Spleen (tissue), 7 donors: ENCODE results near the gene LHB.
A peak's percentile ranks its signal among the peaks of the same experiment; 100 is the strongest.

ENCODE experiments used
- POLR2A ChIP-seq, 3 donors: fragments of 450-650 bp; IDR thresholded peaks; one replicate each; pipeline ENCODE4 v1.5.1; 2017; ENCODE audit warnings: antibody characterized with exemption in 3 of 3, mild to moderate bottlenecking in 1 of 3
- TF ChIP-seq, protein P1 (sequence below), 11 experiments: fragments of 200-600 bp in 7 of 11; fragments of 450-650 bp in 4 of 11; sonication (generic) in 4 of 11; IDR thresholded peaks in 8 of 11; conservative IDR thresholded peaks in 3 of 11; 1 replicate in 7 of 11; 2 replicates in 4 of 11; pipeline versions ENCODE4 v1.4.0 to v1.8.0; 2016 to 2021; ENCODE audit warnings: antibody characterized with exemption in 11 of 11, inconsistent platforms in 4 of 11, mild to moderate bottlenecking in 1 of 11
- donor health status: DM: no; HTN: no; CAD: no; lungs with moderate emphysema.
- donor health status: DM: no; HTN: no; CAD: no.
- donor health status: DM: no; HTN: no; CAD: no.

GRCh38 chr19:48966541-48967345, 50.1 kb downstream of the LHB start:
- TF ChIP-seq, protein P1, sequence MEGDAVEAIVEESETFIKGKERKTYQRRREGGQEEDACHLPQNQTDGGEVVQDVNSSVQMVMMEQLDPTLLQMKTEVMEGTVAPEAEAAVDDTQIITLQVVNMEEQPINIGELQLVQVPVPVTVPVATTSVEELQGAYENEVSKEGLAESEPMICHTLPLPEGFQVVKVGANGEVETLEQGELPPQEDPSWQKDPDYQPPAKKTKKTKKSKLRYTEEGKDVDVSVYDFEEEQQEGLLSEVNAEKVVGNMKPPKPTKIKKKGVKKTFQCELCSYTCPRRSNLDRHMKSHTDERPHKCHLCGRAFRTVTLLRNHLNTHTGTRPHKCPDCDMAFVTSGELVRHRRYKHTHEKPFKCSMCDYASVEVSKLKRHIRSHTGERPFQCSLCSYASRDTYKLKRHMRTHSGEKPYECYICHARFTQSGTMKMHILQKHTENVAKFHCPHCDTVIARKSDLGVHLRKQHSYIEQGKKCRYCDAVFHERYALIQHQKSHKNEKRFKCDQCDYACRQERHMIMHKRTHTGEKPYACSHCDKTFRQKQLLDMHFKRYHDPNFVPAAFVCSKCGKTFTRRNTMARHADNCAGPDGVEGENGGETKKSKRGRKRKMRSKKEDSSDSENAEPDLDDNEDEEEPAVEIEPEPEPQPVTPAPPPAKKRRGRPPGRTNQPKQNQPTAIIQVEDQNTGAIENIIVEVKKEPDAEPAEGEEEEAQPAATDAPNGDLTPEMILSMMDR (IDR thresholded peaks at IDR 0.05 in 8 of 11, conservative IDR thresholded peaks at IDR 0.05 in 3 of 11): no peak
- TF ChIP-seq POLR2A (IDR thresholded peaks at IDR 0.05): peak in 1 of 3 donors; percentile 2
